HG02852 (cell line): ENCODE results near the gene CALML6.

Experiments
- ATAC-seq: cut with Tn5 transposase; IDR thresholded peaks from one replicate; pipeline ENCODE4 v1.9.1; 2021; ENCODE audit warnings: mild to moderate bottlenecking, moderate library complexity; ENCODE audit not compliant: unreplicated experiment

Gene CALML6

DNA sequence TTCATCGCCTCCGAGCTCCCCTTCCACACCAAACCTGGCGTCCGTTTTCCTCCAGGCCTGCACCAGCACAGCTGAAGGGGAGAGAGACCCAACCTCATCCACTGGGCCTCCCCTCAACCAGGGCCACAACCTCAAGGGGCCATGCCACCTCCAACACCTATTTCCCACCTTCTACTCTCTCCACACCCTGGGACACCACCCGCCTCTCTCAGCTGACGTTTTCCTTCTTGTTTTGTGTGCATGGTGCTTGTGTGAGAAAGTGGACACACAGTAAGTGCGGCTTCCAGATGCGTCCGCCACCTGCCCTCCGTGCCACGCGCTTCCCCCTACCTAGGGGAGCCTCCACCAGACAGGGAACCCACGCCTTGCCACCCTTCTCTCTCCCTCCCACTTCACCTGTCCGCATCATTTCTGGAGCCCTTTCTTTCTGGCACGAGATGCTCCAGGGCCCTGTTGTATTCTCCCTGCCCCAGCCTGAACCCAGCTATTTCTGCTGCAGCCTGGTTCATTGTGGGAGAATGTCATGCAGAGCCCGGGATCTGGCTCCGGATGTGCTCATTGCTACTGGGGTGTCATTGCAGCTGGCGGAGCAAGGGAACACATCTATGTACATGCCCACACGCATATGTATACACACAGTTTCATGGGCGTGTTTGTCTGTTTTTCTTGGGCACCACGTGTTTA lies 22.8 kb upstream of the CALML6 start:
- no peak for ATAC-seq

DNA sequence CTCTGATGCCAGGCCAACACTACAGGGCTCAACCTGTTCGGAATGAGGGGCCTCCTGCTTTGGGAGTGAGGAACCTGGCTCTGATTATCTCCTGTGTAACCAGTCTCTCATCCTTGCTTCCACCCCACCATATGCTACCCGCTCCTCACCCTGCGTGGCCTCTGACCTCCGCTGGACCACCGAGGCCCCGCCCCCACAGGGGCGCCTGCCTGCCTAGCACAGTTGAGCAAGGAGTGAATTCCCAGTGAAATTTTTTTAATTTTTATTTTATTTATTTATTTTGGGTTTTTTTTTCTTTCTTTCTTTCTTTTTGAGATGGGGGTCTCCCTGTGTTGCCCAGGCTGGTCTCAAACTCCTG lies 22.3 kb upstream of the CALML6 start:
- ATAC-seq = no peak

DNA sequence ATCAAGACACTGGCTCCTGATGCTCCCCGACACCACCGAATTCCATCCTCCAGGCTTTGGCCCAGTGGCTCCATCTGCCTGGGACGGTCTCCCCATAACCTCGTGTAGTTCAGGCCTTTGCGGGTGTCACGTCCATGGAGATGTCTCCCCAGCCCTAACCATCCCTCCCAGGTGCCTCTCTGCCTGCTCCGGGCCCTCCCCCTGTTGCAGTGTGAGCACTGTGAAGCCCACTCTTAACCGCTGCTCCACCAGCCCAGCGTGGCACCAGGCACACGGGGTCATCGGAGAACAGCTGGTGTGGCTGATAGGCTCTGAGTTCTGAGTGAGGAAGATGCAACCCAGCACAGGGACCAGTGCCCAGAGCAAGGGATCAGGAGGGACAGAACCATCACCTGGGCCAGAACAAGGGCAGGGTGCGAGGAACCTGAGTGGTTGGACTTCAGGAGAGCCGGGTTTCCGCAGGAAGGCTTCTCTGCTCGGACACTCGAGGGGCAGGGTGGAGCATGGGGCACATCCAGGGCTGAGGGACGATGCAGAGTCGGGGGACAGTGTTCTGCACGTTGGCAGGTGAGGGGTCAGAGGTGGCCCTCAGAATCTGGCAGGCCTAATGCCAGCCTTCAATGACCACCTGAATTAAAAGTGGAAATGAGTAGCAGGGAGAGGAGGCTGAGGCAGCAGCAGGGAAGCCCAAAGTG lies 21.6 kb upstream of the CALML6 start:
- ATAC-seq = no peak

DNA sequence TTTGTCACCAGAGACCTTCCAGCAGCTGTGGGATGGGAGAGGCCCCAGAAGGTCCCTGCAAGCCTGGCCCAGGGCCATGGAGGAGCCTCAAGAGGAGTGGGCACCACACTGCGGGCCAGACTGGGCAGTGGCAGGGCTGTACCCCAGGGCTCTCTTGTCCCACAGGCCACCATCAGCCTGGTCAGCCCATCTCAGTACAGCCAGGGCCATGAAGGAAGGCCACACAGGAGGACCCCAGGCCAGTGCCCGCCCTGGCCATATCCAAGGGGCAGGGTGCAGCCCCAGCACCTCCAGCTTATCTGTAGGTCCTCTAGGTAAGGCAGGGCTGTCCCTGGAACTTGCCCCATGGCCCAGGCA lies 21.1 kb upstream of the CALML6 start:
- no peak for ATAC-seq

DNA sequence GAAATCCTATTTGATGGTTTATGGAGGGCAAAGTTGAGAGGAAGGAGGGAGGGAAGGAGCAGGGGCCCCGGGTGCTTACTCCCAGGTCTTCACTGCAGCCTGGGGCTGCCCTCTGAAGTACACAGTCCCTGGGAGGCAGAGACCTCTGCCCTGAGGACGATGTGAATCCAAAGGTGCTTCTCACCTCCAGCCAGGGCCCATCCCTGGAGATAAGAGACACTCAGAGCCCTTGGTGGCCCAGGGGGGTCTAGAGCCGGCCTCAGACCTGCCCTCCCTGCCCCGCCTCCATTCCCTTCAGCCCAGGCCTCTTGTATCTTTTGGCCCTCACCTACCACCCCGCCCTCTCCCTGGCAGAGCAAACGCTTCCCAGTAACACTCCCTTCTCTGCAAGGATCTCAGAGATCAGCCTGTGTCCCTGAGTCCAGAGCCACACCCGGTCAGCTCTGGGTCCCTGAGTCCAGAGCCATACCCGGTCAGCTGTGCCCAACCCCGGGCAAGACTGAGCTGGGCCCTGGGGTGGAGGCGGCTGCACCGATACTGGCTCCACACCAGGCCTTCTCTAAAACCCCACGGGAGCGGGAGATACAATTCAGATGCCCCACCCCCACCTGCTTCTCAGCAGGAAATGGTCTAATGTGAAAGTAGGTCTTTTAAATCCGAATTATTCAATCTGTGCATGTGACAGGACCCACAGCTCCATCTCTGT lies 20.6 kb upstream of the CALML6 start:
- ATAC-seq = no peak

DNA sequence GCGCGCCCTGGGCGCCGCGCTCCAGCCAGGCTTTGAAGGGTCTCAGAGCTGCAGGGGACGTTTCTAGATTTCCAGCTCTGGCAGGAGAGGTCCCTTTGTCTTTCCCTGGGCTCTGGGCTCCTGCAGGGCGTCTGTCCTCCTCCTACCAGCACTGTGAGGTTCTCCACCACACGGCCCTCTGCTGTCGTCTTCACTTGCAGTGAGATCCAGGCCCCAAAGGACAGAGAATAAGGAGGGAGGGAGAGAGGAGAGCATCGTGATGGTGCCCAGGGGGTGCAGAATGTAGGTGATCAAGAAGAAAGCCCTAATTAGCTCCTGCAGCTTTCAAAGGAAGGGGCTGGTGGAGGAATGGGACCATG lies 20.0 kb upstream of the CALML6 start:
- no peak for ATAC-seq

DNA sequence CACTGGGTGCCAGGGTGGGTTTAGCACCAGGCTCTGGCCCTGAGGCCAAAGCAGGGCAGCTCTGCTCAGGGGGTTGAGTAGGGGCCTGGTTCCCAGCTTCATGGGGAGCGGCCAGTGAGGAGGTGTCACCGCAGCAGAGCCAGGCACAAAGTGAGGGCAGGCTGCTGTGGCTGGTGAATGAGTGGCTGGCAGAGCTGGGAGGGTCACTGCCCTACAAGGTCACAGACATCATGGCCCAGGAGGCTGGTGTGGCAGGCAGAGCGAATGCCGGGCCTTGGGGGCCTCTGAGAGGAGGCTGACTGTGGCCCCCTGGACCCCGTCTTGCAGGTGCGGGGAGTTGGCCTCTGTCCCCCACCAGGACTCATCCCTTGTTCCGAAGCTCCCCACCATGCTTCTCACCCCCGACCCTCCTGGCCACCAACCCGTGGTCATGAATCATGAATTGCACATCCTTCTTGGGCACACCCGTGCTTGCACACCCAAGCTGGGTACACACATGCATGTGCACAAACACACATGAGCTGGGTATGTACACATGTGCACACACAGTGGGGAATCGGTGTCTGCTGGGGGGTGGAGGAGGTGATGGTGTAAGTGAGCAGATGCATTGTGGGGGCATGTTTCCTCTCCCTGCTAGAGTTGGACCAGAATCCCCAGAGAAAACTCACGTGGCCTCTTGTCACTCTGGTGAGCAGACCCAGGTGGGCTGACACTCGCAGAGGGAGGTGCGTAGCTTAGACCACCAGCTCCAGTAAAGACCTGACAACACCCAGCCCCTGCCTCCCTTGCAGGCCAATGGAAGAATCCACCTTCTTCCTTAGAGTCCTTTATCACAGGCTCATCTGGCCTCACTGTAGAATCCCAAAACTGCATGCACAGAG lies 19.4 kb upstream of the CALML6 start:
- ATAC-seq = no peak

DNA sequence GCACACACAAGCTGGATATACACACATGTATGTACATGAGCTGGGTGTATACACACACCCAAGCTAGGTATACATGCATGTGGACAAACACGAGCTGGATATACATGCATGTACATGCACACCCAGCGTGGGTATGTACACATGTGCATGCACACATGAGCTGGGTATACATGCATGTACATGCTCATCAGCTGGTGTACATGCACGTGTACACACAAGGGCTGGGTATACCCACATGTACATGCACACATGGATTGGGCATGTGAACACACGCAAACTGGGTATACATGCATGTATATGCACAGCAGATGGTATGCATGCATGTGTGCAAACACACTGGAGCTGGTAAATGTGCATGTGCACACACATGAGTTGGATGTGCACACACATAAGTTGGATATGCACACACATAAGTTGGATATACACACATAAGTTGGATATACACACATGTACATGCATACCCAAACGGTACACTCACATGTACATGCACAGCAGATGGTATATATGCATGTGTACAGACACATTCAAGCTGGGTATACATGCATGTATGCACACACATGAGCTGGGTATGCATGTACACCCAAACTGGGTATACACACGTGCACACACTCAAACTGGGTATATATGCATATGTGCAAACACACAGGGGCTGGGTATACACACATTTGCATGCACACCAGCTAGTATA lies 16.7 kb upstream of the CALML6 start:
- no peak for ATAC-seq

DNA sequence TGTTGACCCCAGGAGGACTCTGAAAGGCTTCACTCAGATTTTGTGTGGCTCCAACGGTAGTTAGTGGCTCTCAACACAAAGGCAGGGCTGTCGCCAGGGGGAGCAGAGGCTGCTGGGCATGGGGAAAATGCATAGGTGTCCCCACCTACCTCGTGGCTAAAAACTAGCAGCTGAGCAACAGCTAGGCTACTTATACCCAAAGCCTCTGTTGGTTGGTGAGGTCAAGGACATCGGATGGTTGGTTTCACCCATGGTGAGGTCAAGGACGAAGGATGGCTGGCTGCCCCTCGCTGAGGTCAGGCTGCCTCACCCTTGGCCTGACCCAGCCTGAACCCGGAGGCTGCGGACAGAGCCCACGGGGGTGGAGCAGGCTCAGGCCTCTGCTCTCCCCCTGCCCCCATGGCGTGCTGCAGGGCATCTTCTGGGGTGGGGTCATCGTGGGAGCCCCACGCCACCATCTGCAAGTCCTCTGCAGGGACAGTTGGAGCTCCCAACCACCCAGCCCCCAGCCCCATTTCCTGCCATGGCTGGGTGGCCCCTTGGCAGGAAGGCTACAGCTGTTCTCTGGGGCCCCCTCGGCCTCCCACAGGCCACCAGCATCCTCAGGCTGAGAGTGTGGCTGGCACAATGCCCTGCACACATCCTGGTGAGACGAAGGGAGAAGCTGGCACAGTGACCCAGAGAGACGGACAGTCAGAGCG lies 15.6 kb upstream of the CALML6 start:
- ATAC-seq = no peak

DNA sequence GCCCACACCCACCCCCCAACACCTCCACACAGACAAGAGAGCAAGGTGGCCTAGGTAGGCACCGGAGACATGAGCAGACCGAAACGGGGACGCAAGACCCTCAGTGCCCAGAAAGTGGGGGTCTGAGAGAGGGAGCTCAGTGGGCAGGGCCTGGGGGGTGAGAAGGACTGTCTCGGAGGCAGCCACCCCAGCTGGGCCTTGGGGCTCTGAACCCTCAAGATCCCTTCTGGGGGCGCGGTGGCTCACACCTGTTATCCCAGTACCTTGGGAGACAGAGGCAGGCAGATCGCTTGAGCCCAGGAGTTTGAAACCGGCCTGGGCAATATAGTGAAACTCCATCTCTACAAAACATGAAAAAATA lies 15.1 kb upstream of the CALML6 start:
- ATAC-seq = no peak

DNA sequence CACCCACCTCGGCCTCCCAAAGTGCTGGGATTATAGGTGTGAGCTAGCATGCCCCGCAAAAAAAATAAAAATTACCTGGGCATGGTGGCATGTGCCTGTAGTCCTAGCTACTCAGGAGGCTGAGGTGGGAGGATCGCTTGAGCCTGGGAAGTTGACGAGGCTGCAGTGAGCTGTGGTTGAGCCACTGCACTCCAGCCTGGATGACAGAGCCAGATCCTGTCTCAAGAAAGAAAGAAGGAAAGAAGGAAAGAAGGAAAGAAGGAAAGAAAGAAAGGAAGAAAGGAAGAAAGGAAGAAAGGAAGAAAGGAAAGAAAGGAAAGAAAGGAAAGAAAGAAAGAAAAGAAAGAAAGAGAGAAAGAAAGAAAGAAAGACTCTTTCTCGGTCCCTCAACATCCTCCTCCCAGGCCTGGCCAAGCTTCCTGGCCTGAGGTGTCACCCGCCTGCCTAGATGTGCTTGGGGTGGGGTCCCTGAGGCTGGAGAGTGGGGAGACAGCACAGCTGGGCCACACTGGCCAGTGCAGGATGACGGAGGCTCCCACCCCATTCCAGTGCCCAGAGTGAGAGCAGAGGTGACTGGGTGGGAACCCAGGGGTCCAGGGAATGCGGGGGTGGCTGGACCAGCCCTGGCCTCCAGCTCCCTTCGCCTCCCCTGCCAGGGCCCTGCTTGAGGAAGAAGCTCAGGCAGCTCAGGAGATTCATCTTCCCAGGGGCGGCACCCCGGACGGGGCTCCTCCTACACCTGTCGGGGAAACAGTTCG lies 14.0 kb upstream of the CALML6 start:
- no peak for ATAC-seq

DNA sequence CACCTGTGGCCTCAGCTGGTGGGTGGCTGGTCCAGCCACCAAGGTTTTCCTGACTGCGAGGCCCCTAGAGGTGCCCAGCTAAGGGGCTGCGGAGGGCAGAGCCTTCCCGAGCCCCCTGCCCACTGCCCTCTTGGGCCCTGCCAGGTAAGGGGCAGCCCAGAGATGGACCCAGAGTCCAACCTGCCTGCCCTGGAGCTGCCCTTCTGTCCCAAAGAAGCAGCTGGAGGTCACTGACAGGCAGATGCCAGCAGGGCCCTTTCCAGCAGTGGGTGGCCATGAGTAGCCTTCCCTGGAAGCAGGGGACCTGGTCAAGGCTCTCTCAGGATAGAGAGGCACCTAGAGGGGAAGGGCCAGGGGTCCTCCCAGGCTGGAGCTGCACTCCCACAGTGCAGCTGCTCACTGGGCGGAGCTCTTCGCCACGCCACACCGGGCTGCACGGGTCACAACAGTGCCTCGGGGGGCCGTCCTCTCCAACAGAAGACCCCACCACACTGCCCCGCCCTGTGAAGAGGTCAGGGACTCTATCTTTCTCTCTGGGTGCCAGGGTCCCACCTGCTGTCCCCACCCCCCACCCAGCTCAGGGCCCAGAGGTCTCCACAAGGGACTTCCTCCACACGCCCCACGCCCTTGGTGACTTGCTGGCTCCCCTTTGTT lies 13.3 kb upstream of the CALML6 start:
- no peak for ATAC-seq

DNA sequence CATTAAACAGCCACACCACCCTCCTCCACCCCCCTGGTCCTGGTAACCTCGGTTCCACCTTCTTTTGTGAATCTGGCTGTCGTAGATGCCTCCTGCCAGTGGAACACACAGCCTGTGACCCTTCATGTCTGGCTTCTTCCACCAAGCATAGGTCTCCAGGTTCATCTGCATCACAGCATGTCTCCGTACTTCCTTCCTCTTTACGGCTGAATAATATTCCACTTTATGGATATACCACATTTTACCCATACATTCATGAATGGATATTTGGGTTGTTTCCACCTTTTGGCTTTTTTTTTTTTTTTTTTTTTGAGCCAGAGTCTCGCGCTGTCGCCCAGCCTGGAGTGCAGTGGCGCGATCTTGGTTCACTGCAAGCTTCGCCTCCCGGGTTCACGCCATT lies 11.8 kb upstream of the CALML6 start:
- no peak for ATAC-seq

DNA sequence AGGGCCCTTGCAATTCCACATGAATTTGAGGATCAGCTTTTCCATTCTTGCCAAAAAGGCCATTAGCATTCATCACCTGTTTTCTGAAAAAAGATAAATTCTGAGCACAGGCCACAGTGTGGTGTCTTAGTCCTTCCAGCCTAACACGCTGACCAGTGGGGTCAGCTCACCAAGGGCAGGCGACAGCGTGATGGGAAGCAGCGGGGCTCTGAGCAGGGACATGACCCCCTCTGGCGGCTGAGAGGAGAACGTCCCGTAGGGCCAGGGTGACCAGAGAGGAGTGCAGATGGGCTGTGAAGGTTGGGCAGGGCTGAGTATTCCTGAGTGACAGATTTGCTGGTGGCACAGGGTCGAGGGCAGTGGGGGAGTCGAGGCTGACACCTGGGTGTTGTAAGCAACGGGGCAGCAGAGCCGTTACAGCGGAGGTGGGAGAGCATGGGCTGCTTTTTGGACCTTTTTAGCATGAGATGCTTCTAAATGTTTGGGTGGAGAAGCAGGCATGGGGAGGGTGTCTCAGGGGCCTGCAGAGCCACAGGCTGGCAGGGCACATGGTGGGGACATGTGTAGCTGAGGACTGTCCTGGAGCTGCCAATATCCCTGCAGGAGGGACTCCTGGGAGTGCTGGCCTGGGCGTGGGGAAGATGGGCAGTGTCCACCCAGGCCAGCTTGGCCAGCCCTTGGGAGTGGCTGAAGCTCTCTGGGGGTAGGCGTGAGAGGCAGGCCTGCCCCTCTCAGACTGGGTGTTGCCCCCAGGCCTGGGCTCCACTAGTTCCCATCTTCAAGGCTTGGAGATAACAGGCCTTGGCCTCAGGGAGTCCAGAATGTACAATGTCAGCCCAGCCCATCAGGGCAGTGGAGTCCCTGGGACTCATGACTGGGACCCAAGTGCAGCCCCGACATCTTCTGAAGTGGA lies 8.6 kb upstream of the CALML6 start:
- no peak for ATAC-seq

DNA sequence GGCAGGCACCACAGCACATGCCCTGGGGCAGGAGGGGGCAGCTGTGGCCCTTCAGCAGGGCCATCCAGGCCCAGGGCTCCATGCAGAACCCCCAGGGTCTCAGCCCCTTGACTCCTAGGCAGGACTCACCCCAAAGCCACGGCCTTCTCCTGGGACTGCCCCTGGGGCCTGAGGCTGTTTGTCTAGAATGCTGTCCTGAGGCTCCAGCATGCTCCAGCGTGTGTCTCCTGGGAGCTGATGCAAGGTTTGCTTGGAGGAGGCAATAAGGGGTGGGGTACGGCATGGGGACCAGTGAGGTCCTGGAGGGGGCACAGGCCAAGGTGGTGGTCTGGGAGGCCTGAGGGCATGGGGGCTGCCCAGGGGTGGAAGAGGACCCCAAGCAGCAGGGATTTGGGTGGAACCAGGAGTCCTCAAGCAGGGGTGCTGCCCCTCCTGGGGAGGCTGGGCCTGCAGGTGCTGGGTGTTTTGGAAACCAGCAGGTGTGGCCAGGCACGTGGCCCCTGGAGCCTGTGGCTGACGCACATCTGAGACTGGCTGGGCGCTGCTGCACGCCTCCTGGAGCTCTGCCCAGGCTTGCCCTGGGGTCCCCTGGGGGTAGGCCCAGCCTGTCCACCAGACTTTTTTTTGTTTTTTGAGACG lies 7.8 kb upstream of the CALML6 start:
- no peak for ATAC-seq

DNA sequence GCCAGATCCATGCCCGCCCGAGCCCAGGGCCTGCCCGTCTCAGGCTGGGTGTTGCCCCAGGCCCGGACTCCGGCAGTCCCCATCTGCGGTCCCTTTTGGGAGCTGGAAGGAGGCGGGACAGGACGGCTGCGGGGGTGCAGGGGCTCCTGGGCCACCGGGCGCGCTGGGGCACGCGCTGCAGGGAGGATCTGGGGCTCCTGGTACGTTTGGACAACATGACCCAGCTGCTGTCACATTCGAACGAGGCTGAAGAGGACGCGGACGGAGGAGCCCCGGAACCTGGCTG lies 6.6 kb upstream of the CALML6 start:
- ATAC-seq = no peak

DNA sequence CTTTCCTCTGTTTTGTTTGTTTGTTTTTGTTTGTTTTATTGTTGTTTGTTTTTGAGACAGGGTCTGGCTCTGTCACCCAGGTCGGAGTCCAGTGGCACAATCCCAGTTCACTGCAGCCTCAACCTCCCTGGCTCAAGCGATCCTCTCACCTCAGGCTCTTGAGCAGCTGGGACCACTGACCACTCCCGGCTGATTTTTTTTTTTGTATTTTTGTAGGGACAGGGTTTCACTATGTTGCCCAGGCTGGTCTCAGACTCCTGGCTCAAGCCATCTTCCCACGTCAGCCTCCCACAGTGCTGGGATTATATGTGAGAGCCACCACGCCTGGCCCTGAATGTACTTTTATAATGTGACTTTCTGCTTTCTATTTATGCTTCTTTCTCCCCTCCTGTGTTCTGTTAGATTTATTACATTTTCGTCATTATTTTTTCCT lies 5.0 kb upstream of the CALML6 start:
- ATAC-seq = no peak
